Measurements from ENCODE around the gene GPATCH1.

GRCh38 chr19:33147538-33147937 lies 66.6 kb downstream of the GPATCH1 start:
- no peak for TF ChIP-seq BMI1 (IDR thresholded peaks at IDR 0.05; ENCODE audit: borderline replicate concordance)
- TF ChIP-seq ZNF24 (IDR thresholded peaks at IDR 0.05) = no peak
- no peak for TF ChIP-seq ZNF274 (IDR thresholded peaks at IDR 0.05; ENCODE audit: insufficient read depth, insufficient read length)
- no peak for TF ChIP-seq CTCF (IDR thresholded peaks at IDR 0.05 in 2 of 3, conservative IDR thresholded peaks at IDR 0.05 in 1 of 3; ENCODE audit: control insufficient read depth in 2 of 3, extremely low read depth in 1 of 3, insufficient read depth in 1 of 3, low read depth in 3 of 3, low read length in 3 of 3)
- TF ChIP-seq EP300 (IDR thresholded peaks at IDR 0.05; ENCODE audit: borderline replicate concordance in 1 of 2, control insufficient read depth in 1 of 2, low read depth in 2 of 2, low read length in 2 of 2) = no peak
- no peak for TF ChIP-seq NR2C1 (IDR thresholded peaks at IDR 0.05)
- no peak for TF ChIP-seq PAX8 (IDR thresholded peaks at IDR 0.05)
- no peak for TF ChIP-seq CREB1 (IDR thresholded peaks at IDR 0.05; ENCODE audit: low read depth)
- no peak for TF ChIP-seq TAF1 (IDR thresholded peaks at IDR 0.05; ENCODE audit: borderline replicate concordance, low read depth, low read length)
- no peak for TF ChIP-seq SP1 (IDR thresholded peaks at IDR 0.05; ENCODE audit: low read depth, low read length)
- no peak for TF ChIP-seq CHD1 (IDR thresholded peaks at IDR 0.05; ENCODE audit: low read depth, low read length)
- TF ChIP-seq IRF3 (IDR thresholded peaks at IDR 0.05) = no peak
- TF ChIP-seq GABPA (IDR thresholded peaks at IDR 0.05; ENCODE audit: low read depth) = no peak
- no peak for TF ChIP-seq POLR2A (IDR thresholded peaks at IDR 0.05; ENCODE audit: low read depth, low read length)
